GM21526 (cell line): ENCODE measurements around the gene MAPKAPK3.

Source experiments
- ATAC-seq: cut with Tn5 transposase; IDR thresholded peaks from one replicate; pipeline ENCODE4 v1.9.1; 2021; ENCODE audit warnings: moderate library complexity; ENCODE audit not compliant: unreplicated experiment, low FRiP score

Gene MAPKAPK3

DNA sequence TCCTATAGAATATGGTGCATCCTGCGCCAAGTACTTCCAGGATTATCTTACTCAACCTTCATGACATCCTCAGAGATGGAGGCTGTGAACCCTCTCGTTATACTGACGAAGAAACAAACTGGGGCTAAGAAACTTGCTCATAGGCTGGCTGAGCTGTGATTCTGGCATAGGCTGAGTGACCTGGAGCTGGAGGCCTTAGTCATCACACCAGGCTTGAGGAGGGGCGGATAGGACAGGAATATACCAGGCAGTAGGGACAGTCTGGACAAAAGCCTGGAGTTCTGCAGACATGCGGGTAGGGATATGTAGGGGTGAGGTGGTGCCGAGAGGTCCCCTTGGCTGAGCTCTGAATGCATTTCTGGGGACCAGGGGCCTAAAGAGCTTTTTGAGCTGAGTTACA, 29.6 kb upstream of the MAPKAPK3 start:
- no peak for ATAC-seq

DNA sequence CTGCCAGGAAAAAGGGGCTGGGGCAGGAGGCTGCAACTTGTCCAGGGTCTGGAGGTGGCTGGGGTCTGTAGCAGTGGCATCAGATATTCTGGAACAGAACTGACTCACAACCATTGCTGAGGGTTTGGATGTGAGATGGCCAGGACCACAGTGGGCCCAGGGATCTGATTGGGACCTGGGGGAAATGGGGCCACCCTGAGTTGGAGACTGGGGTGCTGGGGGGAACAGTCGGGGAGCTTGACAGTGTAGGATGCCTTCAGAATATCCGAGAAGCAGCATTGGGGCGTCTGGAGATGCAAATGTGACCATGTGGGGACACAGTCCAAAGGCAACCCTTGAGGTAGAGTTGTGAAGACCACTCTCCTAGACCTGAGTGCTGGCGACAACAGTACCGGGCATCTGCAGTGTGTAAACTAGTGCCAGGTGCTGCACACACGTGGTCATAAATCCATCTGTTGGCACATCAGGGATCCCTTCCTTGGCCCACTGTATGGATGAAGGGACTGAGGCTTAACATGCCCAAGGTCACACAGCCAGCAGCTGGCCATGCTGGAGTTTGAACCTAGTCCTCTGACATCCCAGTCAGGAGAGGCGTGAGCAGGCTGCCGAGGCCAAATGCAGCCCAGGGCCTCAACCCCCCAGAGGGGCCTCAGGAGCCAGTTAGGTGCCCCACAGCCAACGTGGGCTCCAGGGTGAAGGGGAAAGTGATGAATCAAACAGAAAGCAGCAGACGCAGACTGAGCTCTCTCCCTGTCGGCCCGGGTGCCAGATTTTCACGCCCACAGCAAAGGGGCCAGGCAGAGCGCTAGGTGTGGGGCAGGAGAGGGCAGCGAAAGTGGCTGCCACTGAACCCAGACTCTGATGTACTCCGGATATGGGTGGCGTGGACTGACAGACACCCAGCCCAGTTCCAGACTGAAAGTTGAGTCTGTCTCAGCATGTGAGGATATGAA, 28.9 kb upstream of the MAPKAPK3 start:
- no peak for ATAC-seq

DNA sequence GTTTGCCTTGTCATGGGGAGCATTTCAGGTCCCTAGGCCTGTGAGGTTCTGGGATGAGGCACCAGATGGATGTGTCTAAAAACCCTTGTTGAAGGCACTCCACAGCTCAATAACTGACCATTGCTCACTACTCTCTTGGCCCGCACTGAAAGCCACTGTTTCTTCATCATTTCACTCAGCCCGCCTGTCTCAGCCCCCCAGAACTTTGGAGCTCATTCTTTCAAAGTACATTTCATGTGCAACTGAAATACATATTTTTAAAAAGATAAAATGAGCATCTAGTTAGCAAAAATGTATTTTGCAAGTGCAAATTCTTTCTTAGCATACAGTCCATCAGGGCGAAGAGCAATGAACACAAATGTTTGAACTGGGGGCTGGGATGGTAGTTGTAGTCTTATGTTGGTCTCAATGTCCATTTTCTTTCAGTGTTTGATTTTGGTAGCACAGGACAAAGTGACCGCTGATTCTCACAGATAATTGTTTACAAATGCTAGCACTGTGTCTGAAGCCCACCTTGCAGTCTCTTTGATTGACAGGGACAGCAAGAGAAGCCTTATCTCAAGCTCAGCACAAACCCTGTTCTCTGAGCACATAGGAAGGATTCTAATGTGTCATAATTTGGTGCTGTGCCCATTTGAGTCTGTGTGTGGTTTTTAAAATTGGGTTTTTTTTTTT, 28.1 kb upstream of the MAPKAPK3 start:
- ATAC-seq, result no peak

DNA sequence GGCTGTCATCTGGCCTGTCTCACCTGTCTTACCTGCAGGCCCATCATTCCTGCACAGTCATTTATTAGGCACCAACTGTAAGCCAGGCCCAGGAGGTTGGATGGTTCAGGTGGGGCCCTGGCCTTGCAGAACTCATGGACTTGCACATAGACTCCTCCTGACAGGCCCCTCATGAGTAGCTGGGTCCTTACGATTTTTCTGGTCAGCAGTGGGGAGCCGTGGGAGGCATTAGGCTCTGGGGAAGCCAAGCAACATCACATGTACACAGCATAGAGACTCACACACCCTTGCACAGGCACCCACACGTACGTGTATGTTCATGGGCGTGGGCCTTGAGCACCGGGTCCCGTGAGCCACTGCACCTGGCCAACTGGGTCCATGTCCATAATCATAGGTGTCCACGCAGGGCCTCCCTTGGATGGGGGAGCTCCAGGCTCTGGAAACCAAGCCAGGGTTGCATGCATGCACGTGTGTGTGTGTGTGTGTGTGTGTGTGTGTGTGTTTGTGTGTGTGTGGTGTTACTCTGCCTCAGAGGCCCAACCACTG, 25.7 kb upstream of the MAPKAPK3 start:
- peak; percentile 7 for ATAC-seq

DNA sequence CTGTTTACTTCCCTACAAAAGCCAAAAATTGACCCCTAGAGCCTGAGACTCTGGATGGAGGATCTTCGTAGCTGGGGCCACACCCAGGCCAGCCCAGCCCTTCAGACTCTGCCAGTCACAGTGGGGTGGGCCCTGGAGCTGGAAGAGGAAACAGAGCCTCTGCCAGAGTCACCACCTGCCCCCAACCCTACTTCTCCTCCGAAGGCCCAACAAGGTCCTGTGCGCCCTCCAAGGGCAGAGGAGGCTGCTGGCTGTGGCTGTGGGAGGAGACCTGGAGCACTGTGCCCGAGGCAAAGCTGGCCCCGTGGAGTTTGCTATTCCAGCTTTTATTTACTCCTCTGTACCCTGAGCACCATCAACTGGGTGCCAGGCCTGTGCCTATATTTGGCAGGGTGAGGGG, 24.4 kb upstream of the MAPKAPK3 start:
- no peak for ATAC-seq

DNA sequence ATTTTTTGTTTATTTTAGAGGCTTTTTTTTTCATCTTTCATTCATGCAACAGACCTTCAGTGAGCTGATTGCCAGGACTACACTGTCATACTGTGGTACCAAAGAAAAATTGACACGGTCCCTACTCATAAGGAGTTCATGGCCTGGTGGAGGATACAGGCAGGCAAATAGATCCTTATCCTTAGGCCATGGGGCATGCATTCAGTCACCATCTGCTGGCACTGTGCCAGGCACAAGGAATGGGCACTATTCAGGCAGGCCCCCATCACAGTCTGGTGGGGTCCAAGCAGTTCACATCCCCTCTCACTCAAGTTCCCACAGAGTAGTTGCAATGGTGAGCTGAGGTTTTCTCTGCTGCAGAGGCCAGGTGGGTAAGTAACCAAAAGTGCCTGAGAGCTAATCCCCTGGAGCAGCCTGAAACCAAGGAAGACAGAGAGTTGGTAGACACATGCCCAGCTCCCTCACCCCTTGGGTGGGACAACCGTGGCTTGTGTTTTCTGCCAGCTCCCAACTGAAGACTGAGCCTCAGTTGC, 22.6 kb upstream of the MAPKAPK3 start:
- ATAC-seq, result no peak

DNA sequence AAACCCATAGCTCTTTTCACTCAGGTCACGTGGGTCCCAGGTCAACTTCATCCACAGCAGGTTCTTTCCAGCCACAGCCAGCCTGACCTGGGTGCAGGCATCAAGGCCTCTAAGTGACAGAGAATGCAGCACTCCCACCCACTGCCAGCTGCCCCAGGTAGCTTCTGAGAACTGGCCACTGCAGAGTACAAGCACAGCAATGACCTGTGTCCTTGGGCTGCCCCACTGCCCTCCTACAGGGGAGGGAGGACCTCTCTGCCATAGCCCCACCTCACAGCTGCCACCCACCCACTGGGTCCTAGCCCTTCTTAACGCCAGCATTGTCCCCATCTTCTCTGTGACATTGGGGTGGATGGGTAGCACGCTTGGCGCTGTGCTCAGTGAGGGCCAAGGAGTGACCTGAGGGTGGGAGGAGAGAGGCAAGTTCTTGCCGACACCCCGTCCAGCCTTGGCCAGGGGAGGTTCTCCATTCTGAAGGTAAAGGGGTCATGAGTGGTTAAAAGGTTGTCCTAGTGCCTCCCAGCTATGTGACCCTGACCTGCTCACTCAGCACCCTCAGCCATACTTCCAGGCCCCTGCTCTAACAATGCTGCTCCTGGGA, 17.7 kb upstream of the MAPKAPK3 start:
- ATAC-seq, result no peak

DNA sequence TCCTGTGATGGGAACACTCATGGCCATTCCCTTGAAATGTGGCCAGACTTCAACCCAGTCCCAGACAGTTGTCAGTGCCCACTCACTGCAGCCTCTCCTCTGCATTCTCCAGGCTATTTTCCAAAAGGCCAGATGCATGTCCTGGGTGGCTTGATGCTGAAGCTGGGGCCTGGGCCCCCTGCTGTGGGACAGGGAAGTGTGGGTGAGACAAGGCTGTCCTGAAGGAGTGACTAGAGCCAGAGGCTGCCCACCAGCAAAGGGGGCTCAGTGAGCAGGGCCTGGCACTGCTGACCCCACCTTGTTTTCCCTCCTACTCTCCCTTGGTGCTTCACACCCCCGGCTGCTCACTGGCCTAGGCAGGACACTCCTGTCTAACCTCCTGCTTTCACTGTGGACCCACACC, 17.2 kb upstream of the MAPKAPK3 start:
- ATAC-seq, result no peak

DNA sequence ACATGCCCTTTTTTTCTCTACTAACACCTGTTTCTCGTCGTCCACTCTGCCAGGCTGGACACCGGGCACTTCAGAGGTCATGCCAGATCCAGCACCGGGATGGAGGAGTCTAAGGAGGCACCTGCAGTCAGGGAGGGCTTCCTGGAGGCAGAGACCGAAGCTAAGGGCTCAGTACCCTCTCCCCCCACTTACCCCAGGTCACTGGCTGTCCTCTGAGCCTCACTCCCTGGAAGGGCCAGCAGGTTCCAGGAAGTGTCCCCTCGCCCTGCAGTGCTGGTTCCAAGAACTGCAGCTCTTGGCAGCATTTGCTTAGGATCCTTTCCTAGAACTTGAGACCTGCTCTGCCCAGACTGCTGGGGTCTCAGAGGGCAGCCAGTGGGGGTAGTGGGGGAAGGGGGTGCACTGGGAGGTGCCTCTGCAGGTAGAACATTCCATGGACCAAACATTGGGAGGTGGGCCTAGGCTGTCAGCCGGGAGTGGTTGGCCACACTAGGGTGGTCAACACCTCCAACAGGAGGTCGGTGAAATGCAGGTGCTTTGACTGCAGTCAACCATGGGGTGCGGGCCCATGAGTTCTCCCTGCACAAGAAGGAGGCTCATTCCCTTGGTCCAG, 16.7 kb upstream of the MAPKAPK3 start:
- no peak for ATAC-seq

DNA sequence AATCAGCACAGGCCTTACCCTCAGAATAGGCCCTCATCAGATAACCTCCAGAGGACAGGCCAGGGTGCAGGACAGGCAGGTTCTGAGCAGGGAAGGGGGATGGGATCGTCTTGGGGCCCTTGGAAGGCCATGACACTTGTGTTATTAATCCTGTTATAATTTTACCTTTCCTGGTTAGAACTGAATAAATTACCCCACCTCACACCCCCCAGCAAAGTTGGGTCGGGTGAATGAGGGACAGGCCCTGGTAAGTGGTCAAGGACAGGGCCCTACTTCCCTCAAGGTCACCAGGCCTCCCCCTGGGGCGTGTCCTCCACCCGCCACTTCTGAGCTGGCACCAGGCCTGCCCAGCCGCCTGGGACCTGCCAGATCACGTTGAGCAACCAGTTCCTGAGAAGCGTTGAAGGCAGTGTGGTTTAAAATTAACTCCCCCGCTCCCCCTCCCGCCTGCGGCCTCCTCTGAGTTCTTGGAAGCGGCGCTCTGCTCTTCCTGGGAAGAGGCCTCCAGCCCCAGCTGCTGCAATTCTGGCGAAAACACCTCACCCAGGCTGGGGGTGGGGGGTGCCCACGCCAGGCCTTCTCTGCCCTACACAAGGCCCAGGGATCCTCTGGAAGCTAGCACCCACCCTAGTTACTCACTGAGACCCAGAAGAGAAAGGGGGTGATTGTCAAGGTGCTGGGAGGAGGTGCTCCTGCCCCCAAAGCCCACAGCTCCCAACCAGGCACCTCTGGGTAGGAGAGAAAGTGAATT, 15.9 kb upstream of the MAPKAPK3 start:
- ATAC-seq, result no peak

DNA sequence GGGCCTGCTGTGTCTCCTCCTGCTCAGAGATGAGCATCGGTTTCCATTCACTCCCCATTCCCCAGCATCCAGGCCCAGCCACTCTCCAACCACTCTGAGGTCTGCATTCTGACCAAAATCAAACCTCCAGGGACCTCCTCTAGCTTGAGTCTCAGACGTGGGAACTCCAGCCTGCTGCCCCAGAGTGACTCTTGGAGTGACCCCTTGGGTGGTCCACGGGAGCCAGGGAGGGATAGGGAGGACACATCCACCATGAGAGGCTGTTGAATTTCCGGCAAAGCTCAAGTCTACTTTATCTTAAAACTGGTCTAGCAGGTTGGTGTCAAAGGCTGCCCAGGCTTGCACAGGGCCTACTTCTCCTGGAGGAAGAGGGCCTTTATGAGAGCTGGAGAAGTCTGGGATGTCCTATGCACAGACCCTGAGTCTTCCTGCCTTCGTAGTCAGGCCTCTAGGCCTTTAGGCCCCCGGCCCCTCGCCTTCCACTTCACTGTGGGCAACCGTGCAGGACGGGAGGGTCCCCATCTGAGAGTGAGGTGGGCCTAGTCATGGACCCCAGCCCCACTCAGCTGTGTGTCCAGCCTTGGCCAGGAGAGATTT, 14.3 kb upstream of the MAPKAPK3 start:
- ATAC-seq, result no peak

DNA sequence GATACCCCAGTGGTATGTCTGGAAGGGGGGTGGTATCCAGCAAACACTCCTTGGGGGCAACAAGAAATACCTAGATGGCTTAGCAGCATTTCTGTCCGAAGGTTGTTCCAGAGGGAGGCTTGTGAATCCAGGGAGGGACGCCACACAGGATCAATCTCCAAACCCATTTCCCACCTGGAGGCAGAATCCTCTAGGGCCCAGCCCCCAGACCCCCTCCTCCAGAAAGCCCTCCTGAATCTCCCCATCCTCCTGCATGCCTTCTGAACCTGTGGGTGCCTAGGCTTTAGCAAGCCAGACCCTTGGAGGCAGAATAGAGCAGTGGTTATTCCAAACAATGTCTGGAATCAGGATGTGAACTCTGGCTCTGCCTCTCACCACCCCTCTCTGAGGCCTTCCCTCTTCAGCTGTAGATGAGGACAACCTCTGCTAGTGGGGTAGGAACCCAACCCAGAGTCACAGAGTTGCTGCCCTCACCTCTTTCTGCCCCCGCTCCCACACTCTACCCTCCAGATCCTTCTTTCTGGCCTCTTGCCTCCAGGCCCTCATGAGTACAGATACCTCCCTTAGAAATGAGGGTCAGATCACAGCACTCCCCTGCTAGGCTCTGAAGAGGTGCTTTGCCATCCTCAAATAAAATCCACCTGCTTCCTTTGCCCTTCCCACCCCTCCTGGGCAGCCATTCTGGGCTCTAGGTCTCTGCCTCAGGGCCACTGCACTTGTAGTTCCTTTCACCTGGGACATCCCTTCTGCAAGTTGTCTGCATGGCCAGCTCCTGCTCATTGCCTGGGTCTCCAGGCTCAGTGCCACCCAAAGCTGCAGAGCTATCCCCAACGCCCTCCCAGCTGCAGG, 13.5 kb upstream of the MAPKAPK3 start:
- no peak for ATAC-seq

DNA sequence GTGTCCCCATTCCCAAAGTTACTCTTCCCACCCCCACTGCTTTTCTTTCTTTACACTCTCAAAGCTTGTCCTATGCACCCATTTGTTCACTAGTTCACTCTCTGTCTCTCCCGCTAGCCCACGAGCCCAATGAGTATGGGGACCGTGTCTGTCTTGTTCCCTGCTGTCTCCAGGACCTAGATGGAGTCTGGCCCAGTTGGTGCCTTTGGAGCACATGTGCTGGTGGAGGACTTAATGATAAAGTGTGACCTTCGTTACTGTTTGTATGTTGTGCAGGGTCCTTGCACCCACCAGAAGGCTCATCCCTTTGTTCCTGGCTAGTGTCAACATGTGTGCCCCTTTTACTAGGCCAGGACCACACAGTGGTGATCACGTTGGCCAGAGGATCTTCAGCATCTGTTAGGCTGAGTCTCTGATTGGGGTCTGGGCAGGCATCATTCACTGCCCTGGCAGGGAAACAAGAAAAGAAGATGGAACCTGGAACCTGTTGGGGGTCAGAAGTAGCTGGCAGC, 12.8 kb upstream of the MAPKAPK3 start:
- ATAC-seq, result no peak

DNA sequence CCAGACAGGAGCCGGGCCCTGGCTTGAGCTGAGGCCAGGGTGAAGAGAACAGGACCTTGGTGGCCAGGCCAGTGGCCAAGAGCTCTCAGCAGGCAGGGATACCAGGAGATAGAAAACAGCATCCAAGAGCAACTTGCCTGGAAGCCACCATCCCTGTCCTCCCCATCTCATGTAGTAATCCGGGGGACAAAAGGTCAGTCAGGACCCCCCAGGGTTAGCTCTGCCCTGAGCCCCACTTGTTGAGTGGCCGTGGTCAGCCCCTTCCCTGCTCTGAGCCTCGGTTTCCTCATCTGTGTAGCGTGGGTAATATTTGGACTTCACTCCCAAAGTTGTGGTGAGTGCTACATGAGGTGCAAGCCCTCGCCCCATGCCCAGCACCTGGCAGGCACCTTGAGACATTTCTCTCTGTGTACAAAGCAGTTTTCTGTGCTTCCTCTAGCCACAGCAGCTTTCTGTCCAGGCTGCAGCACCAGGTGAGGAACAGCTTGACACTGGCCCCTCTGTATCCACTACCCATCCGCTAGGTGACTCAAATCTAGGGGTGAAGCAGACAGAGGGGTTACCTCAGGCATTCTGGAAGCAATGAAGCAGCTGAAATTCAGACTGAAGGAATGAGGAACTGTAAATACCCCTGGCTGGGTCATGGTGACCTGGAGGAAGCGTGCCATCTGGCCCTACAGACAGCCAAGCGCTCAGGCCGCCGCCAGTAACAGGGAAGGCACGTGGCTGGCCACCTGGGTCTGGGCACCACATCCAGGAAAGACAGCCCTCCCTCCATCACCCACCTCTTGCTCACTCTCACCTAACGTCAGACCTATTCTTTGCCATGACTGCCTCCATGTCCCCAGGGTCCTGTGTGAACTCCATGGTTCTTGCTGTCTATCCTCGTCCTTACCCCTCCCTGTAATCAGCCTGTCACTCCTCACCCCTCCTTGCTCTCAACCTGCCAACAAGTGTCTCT, 12.0 kb upstream of the MAPKAPK3 start:
- no peak for ATAC-seq

DNA sequence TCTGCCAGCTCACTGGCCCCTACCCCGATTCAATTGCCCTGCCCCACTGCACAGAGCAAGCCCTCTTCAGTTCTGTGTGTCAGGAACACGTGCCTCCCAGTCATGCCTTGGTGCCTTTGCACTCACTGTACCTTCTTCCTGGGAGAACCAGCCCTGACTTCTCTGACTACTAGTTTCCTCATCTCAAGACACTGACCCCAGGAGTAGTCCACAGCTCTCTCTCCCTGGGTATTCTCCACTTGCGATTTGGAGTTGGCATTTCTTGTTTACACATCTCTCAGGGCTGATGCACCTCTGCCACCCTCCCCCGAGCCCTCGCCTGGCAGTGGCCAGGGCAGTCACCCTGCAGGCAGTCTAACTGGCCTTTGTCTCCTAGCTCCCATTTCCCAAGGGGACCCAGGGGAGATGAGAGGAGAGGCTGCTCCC, 11.0 kb upstream of the MAPKAPK3 start:
- no peak for ATAC-seq

DNA sequence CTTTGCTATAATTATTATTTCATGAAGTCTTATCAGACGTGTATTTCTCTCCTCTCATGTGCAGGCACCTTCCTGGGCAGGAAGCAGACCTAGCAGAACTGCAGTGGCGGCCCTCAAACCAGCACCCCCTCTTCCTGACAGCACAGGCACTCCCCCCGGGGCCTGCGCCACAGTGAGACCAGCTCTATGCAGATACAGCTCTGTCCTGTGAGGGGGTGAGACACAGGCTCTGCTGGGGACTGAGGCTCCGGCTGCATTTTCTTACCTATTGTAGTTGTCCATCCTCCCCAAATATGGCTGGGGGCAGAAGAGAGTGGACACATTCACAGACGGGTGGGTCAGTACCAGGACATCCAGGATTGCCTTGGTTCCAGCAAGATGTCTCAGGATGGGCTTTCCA, 10.4 kb upstream of the MAPKAPK3 start:
- no peak for ATAC-seq
